ENCODE data around the gene DUSP28.
A peak's percentile ranks its signal among the peaks of the same experiment; 100 is the strongest.
"Not testable (repeated sequence)": the region's sequence is repeated elsewhere in the genome, so short reads cannot be mapped to it uniquely, and the experiment has no call there.

DUSP28 gene

DNA sequence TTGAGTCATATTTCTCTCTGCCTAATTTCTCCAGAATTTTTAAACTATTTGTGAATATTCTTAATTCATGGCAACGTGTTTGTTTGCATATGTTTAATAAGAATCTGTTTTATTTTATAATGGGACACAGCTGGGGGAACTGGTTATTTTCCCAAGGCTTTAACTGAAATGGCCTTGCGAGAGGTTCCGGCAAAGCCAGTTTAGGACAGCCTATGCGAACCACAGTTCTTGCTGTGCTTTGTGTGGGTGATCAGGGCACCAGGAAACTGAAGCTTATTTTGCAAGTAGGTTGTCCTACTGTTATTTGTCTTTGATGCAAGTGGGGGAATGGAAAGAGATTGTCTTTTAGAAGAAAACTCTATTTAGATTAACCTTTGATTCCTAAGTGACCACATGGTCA, 8.9 kb upstream of the DUSP28 start:
- Mint-ChIP-seq H3K4me3 (no peak overlapping the region), H3K4me1 (peaks cover 18% of the 10 kb centered on the region), H3K27ac (peak overlapping the region; percentile 73), H3K27me3 (no peaks in the 10 kb centered on the region), H3K36me3 (peaks cover 34% of the 10 kb centered on the region), H3K9me3 (no peaks in the 10 kb centered on the region)
- no peak for ATAC-seq

GRCh38 chr2:240551811-240552210, 8.3 kb upstream of the DUSP28 start:
- ATAC-seq = no peak
- no peaks in the 10 kb centered on the region for H3K9me3 Mint-ChIP-seq
- peaks cover 23% of the 10 kb centered on the region for H3K4me1 Mint-ChIP-seq
- no peak overlapping the region for H3K4me3 Mint-ChIP-seq
- H3K36me3 Mint-ChIP-seq = peaks cover 34% of the 10 kb centered on the region
- peak overlapping the region; percentile 73 for H3K27ac Mint-ChIP-seq
- H3K27me3 Mint-ChIP-seq = no peaks in the 10 kb centered on the region

- no peak overlapping the region for H3K4me3 Mint-ChIP-seq
- H3K9me3 Mint-ChIP-seq = no peaks in the 10 kb centered on the region
- peaks cover 40% of the 10 kb centered on the region for H3K36me3 Mint-ChIP-seq
- H3K27ac Mint-ChIP-seq = no peak overlapping the region
- no peak for ATAC-seq
- H3K4me1 Mint-ChIP-seq = peaks cover 38% of the 10 kb centered on the region
- H3K27me3 Mint-ChIP-seq = no peaks in the 10 kb centered on the region
These were observed 6.1 kb upstream of the DUSP28 start for GRCh38 chr2:240553956-240554480.

GRCh38 chr2:240554767-240555493, 5.2 kb upstream of the DUSP28 start:
- Mint-ChIP-seq H3K4me3 (no peak overlapping the region), H3K27me3 (no peaks in the 10 kb centered on the region), H3K9me3 (no peaks in the 10 kb centered on the region), H3K27ac (no peak overlapping the region), H3K36me3 (peaks cover 45% of the 10 kb centered on the region), H3K4me1 (peaks cover 47% of the 10 kb centered on the region)
- no peak for ATAC-seq

DNA sequence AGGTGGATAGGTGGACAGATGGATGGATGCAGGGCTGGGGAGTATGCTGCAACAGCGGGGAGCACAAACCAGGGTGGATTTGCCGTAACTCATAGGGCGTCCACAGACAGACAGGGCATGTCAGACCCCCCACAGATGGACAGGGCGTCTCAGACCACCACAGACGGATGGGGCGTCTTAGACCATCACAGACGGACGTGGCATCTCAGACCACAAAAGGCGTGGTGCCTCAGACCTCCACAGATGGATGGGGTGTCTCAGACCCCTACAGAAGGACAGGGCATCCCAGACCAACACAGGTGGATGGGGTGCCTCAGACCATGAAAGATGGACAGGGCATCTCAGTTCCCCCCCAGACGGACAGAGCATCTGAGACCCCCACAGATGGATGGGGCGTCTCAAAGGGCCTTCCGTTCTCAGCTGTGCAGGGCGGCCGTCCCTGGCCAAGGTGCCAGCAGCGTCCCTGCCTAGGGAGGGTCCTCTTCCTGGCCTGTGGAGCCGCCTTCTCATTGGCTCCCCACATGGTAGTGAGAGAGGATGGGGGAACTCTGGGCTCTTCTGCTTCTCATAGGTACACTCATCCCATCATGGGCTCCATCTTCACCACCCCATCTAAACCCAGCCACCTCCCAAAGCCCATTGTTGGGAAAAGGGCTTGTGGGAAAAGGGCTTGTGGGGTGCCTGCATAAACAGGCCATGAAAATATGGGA, 4.5 kb upstream of the DUSP28 start:
- Mint-ChIP-seq H3K27me3 (no peaks in the 10 kb centered on the region), H3K36me3 (peaks cover 39% of the 10 kb centered on the region), H3K27ac (no peak overlapping the region), H3K4me1 (peaks cover 50% of the 10 kb centered on the region), H3K4me3 (no peak overlapping the region), H3K9me3 (no peaks in the 10 kb centered on the region)
- no peak for ATAC-seq

DNA sequence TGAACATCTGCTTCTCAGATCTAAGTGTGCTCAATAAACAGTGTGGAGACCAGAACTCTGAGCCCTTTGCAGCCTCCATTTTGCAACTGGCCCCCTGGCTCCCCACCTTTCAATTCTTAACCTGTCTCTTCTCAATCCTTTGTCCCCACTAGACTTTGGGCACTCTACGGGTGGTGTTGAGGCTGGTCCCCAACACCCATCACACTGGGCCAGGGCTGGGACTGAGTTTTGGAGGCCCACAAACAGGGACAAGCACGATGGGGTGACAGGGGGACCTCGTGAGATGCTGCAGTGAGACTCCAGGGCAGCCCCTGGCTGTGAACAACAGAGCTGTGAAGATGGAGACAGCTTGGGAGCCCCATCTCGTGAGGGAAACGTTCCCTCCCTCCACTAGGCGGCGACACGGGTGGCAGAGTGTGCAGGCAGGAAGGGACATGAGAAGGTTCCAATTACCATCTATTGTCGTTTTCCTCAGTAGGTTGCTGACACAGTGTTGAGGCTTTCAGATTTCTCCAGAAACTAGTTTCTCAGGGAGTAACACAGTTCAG, 3.5 kb upstream of the DUSP28 start:
- no peak overlapping the region for H3K27ac Mint-ChIP-seq
- H3K4me1 Mint-ChIP-seq = peaks cover 52% of the 10 kb centered on the region
- H3K27me3 Mint-ChIP-seq = no peaks in the 10 kb centered on the region
- H3K36me3 Mint-ChIP-seq = peaks cover 34% of the 10 kb centered on the region
- H3K9me3 Mint-ChIP-seq = no peaks in the 10 kb centered on the region
- ATAC-seq = no peak
- peak overlapping the region; percentile 1 for H3K4me3 Mint-ChIP-seq

DNA sequence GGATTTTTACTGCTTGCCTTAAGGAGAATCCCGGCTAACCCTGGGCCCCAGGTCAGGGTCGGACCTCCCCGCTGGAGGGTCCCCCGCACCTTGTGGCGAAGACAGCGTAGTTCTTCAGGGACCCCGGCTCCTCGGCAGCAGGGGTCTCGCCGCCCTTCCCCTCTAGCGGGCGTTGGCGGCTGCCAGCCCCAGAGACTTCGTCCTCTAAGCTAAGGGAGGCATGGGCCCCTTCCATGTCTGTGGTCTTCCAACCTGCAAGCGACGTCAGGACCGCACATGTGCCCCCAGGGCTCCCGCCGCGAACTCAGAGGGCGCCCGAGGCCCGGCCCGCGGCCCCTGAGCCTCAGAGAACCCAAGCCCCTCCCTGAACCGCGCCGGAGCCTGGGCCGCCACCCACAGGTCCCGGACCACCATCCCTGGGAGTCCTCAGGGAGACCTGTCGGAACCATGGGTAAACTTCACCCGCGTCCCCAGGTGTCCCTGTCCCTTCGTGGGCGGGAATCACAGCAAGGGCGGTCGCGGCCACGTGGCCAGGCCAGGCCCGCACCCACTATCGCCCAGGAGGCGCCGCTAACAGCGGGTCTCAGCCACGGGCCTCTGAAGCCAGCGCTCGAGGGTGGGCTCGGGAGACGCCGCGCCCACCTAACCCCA, 2.9 kb upstream of the DUSP28 start:
- H3K4me1 Mint-ChIP-seq = peaks cover 52% of the 10 kb centered on the region
- H3K27me3 Mint-ChIP-seq = no peaks in the 10 kb centered on the region
- H3K9me3 Mint-ChIP-seq = no peaks in the 10 kb centered on the region
- no peak for ATAC-seq
- H3K4me3 Mint-ChIP-seq = peak overlapping the region; percentile 1
- H3K27ac Mint-ChIP-seq = no peak overlapping the region
- H3K36me3 Mint-ChIP-seq = peaks cover 32% of the 10 kb centered on the region

DNA sequence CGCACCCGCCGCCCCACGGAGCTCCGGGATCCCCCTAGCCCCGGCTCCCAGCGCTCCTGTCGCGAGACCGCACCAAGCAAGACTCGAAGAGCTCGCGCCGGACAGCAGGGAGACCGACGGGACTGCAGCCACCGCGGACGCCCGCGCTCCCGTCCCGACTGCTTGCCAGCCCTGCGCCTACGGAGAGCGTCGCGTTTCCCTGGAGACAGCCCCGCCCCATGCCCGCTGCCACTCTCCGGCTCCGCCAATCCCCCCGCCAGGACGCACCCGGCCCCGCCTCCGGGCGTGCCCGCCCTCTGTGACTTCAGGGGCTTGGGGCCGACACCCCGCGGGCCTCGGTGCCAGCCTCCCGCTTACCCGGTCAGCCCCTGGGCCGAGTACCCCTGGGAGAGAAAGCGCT, 2.3 kb upstream of the DUSP28 start, which contains the start of gene ANKMY1:
TSS of gene ANKMY1 (minus strand) at position 181 of the 400 bp plus-strand sequence. CDS start 653 bp downstream, outside the sequence.
- H3K36me3 Mint-ChIP-seq = peaks cover 31% of the 10 kb centered on the region
- H3K27ac Mint-ChIP-seq = peak within 1 kb of the TSS; percentile 46
- peaks cover 52% of the 10 kb centered on the region for H3K4me1 Mint-ChIP-seq
- H3K4me3 Mint-ChIP-seq = peak within 1 kb of the TSS; percentile 91
- H3K27me3 Mint-ChIP-seq = no peaks in the 10 kb centered on the region
- no peaks in the 10 kb centered on the region for H3K9me3 Mint-ChIP-seq
- ATAC-seq = no peak

GRCh38 chr2:240558236-240558761, 1.9 kb upstream of the DUSP28 start:
- Mint-ChIP-seq H3K27me3 (no peaks in the 10 kb centered on the region), H3K4me1 (peaks cover 52% of the 10 kb centered on the region), H3K27ac (peak overlapping the region; percentile 46), H3K9me3 (no peaks in the 10 kb centered on the region), H3K4me3 (peak overlapping the region; percentile 91), H3K36me3 (peaks cover 31% of the 10 kb centered on the region)
- no peak for ATAC-seq

DNA sequence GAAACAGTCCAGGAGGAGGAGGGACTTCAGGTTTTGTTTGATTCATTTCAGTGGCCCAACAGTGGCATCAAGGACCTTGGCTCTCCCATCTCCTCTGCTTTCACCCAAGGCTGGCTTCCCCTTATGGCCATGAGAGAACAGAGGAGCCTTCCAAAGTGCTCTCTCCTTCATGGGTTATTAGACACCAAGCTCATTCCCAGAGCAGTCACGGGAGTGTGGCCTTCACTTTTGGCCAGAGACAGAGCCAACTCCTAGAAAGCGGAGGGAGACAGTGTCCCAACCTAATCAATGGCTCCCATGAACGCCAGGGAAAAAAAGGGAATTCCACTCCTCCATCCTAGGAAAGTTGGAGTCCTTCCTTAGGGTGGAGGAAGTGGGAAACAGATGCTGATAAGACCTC, 871 bp upstream of the DUSP28 start:
- H3K36me3 Mint-ChIP-seq = peaks cover 34% of the 10 kb centered on the region
- peak overlapping the region; percentile 89 for H3K27ac Mint-ChIP-seq
- no peaks in the 10 kb centered on the region for H3K27me3 Mint-ChIP-seq
- peak overlapping the region; percentile 91 for H3K4me3 Mint-ChIP-seq
- H3K9me3 Mint-ChIP-seq = no peaks in the 10 kb centered on the region
- no peak for ATAC-seq
- peaks cover 55% of the 10 kb centered on the region for H3K4me1 Mint-ChIP-seq

DNA sequence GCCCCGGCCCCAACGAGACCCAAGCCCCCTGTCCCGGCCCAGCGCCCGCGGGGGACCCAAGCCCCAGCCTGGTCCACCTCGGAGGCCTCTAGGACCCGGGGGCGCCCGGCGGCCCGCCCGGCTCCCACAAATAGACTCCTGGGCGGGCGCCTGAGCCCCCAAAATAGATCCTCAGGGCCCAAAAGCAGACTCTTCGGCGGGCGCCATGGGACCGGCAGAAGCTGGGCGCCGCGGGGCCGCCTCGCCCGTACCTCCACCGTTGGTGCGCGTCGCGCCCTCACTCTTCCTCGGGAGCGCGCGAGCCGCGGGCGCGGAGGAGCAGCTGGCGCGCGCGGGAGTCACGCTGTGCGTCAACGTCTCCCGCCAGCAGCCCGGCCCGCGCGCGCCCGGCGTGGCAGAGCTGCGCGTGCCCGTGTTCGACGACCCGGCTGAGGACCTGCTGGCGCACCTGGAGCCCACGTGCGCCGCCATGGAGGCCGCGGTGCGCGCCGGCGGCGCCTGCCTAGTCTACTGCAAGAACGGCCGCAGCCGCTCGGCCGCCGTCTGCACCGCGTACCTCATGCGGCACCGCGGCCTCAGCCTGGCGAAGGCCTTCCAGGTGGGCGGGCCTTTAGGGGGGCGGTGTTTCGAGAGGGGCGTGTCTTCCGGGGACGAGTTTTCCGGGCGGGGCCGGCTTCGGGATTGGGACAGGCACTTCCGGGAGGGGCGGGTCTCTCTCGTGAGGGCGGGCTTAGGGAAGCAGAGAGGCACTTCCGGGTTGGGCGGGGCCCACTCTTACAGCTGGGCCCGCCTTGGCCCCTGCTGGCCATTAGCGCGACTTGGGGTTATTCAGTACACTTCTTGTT, 545 bp downstream of the DUSP28 start:
- peak overlapping the region; percentile 91 for H3K4me3 Mint-ChIP-seq
- ATAC-seq = peak; percentile 87
- no peaks in the 10 kb centered on the region for H3K27me3 Mint-ChIP-seq
- peak overlapping the region; percentile 89 for H3K27ac Mint-ChIP-seq
- H3K4me1 Mint-ChIP-seq = peaks cover 64% of the 10 kb centered on the region
- no peaks in the 10 kb centered on the region for H3K9me3 Mint-ChIP-seq
- H3K36me3 Mint-ChIP-seq = peaks cover 41% of the 10 kb centered on the region

GRCh38 chr2:240561325-240561971, 1.3 kb downstream of the DUSP28 start:
- no peaks in the 10 kb centered on the region for H3K9me3 Mint-ChIP-seq
- peak overlapping the region; percentile 89 for H3K27ac Mint-ChIP-seq
- peaks cover 39% of the 10 kb centered on the region for H3K36me3 Mint-ChIP-seq
- ATAC-seq = peak; percentile 0
- H3K4me3 Mint-ChIP-seq = peak overlapping the region; percentile 91
- peaks cover 69% of the 10 kb centered on the region for H3K4me1 Mint-ChIP-seq
- H3K27me3 Mint-ChIP-seq = no peaks in the 10 kb centered on the region

DNA sequence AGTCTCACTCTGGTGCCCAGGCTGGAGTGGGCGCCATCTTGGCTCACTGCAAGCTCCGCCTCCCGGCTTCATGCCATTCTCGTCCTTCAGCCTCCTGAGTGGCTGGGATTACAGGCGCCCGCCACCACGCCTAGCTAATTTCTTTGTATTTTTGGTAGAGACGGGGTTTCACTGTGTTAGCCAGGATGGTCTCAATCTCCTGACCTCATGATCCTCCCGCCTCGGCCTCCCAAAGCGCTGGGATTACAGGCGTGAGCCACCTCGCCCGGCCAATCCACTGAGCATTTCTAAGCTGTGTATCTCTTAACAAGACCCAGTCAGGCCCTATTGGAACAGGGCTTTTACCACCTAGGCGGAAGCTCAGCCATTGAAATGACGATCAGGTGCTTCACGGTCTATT, 3.1 kb downstream of the DUSP28 start:
- H3K27ac Mint-ChIP-seq, H3K4me3 Mint-ChIP-seq, ATAC-seq, H3K9me3 Mint-ChIP-seq, H3K27me3 Mint-ChIP-seq: not testable (repeated sequence)
- Mint-ChIP-seq H3K36me3 (peaks cover 32% of the 10 kb centered on the region), H3K4me1 (peaks cover 73% of the 10 kb centered on the region)

Measured in stimulated activated memory B cell treated with anti-CD40 and anti-IgM and Interleukin-4, amounts not matched to agents 10 μg/mL and 1 μg/mL and 100 μg/mL, for 72 hours (primary cell).